Measurements from ENCODE around the gene GPR157. TPM values are rescaled to one million over a fixed set of nuclear protein-coding genes. Genes with fewer than 3 reads are reported as not detected.

Gene GPR157
- total RNA-seq, 2 donors from 2014 or later, result 6.0 to 13.5 TPM

DNA sequence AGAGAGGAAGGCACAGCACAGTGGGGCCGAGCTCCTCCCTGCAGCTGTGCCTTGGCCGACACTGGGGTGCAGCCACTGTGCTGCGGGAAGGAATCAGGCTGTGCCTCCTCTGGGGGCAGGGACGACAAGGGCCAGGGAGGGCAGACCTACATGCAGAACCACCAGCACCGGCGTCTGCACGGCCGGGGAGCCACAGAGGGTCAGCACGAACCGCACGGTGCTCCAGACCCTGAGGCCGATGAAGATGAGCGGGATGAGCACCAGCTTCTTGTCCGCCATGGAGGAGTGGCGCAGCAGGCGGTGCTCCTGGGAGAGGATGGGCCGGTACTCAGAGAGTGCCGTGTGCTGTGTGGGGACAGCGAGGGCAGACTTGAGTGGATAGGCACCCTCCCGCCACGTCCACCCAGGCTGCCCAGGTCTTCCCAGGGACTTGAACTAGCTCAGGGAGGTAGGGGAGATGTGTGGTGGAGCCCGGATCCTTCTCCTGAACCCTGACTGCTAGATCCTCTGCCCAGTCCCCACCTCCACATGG is 23.5 kb downstream of the GPR157 start:
- Histone ChIP-seq H3K27ac (no peak overlapping the region), H3K36me3 (replicated peaks in 1 of 2; ENCODE audit: insufficient read depth in 1 of 2, low read depth in 2 of 2) (peaks cover 0 to 2% of the 10 kb centered on the region in 2 donors), H3K4me1 (peaks cover 3% of the 10 kb centered on the region), H3K9me3 (no peaks in the 10 kb centered on the region), H3K27me3 (no peaks in the 10 kb centered on the region), H3K4me3 (no peak overlapping the region)
- 95% methylated on average over 16 to 21 of the region's 22 CpGs for WGBS, 2 donors
- intact Hi-C loops (cut with DNase I), result no loop called here
- TF ChIP-seq, protein P1, sequence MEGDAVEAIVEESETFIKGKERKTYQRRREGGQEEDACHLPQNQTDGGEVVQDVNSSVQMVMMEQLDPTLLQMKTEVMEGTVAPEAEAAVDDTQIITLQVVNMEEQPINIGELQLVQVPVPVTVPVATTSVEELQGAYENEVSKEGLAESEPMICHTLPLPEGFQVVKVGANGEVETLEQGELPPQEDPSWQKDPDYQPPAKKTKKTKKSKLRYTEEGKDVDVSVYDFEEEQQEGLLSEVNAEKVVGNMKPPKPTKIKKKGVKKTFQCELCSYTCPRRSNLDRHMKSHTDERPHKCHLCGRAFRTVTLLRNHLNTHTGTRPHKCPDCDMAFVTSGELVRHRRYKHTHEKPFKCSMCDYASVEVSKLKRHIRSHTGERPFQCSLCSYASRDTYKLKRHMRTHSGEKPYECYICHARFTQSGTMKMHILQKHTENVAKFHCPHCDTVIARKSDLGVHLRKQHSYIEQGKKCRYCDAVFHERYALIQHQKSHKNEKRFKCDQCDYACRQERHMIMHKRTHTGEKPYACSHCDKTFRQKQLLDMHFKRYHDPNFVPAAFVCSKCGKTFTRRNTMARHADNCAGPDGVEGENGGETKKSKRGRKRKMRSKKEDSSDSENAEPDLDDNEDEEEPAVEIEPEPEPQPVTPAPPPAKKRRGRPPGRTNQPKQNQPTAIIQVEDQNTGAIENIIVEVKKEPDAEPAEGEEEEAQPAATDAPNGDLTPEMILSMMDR (IDR thresholded peaks at IDR 0.05), result no peak
- no peak for TF ChIP-seq POLR2A (IDR thresholded peaks at IDR 0.05)
- no peak for ATAC-seq
- no peak for DNase-seq

DNA sequence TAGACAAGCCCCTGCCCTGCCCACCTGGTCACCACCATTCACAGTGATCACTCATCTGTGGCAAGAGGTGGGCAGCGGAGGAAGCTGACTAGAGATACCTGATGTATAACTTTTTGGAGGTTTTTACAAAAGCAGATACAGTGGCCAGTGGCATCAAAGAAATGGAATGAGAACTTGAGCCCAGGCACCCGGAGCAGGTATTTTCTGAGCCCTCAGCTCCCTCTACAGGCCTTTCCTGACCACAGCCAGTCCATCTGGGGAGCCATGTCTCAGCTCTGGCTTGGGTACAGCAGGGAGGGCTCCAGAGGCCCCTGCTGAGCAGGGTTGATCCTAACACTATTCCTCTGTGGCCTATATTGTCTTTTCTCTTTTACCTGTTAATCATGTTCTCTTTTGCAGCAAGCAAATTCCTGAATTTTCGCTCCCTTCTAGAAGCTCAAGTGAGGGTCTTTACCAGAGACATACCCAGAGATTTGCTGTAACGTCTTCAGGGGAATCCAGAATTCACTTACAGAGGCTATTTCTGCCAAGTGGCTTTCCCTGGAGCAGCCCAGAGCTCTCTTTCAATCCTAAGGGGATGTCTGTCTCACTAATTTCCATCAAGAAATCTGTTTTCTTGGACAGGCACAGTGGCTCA is 27.3 kb downstream of the GPR157 start:
- Histone ChIP-seq H3K27me3 (no peaks in the 10 kb centered on the region), H3K4me1 (no peaks in the 10 kb centered on the region), H3K4me3 (no peak overlapping the region), H3K27ac (no peak overlapping the region), H3K9me3 (no peaks in the 10 kb centered on the region), H3K36me3 (replicated peaks in 1 of 2; ENCODE audit: insufficient read depth in 1 of 2, low read depth in 2 of 2) (peaks cover 0 to 2% of the 10 kb centered on the region in 2 donors)
- ATAC-seq (peak; percentile 55), DNase-seq (peak in 1 of 4 donors; percentile 42)
- WGBS, 2 donors, result 48 to 53% methylated on average over 4 of the region's 4 CpGs
- TF ChIP-seq, protein P1 (IDR thresholded peaks at IDR 0.05), result peak in 6 of 7 experiments; percentile 30 to 45 (median 32)
- TF ChIP-seq POLR2A (IDR thresholded peaks at IDR 0.05), result no peak
- intact Hi-C loops (cut with DNase I), result no loop called here

DNA sequence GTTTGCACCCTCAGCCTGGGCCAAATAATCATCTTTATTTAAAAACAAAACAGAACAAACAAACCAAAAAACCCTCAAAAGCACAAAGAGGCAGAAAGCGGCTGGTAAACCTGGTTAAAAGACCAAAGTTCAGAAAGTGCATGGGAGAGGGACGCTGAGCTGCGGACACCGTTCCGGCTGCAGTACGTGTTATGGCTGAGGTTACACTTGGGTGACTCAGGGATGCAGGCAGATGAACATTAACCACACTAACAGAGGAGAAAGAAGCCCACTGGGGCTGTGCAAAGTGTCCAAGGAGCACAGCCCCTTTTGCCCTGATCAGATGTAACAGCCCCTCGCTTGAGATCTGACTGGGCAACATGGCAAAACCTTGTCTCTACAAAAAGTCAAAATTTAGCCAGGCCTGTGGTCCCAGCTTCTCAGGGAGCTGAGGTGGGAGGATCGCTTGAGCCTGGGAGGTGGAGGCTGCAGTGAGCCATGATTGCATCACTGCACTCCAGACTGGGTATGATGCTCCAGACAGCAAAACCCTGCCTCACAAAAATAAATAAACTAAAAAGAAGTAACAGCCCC is 28.3 kb downstream of the GPR157 start:
- no peak for DNase-seq
- 89 to 91% methylated on average over 7 of the region's 8 CpGs for WGBS, 2 donors
- Histone ChIP-seq H3K4me3 (no peak overlapping the region), H3K27me3 (no peaks in the 10 kb centered on the region), H3K4me1 (no peaks in the 10 kb centered on the region), H3K9me3 (no peaks in the 10 kb centered on the region), H3K36me3 (replicated peaks in 1 of 2; ENCODE audit: insufficient read depth in 1 of 2, low read depth in 2 of 2) (peaks cover 0 to 2% of the 10 kb centered on the region in 2 donors), H3K27ac (no peak overlapping the region)
- no peak for ATAC-seq
- TF ChIP-seq, protein P1 (IDR thresholded peaks at IDR 0.05), result no peak
- no peak for TF ChIP-seq POLR2A (IDR thresholded peaks at IDR 0.05)
- intact Hi-C loops (cut with DNase I), result no loop called here

DNA sequence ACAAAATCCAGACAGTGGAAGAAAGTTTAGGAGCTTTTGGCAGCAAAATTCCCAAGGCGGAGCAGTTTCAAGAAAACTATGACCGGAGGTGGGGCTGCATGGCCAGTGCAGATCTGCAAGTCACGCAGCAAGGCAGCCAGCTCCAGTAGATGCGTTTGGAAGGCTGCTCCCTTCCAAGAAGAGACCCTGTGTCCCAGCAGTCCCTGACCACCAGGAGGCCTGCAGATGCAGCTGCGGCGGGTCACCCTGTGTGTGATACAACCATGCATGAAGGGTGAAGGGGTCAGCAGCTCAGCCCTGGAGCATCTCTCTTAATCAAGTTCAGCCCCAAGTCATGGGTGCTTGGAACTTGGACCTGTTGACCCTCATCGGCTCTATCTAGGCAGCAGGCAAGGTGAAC is 29.3 kb downstream of the GPR157 start:
- Histone ChIP-seq H3K4me3 (no peak overlapping the region), H3K27ac (no peak overlapping the region), H3K36me3 (replicated peaks in 1 of 2; ENCODE audit: insufficient read depth in 1 of 2, low read depth in 2 of 2) (peaks cover 0 to 2% of the 10 kb centered on the region in 2 donors), H3K27me3 (no peaks in the 10 kb centered on the region), H3K9me3 (no peaks in the 10 kb centered on the region), H3K4me1 (no peaks in the 10 kb centered on the region)
- TF ChIP-seq POLR2A (IDR thresholded peaks at IDR 0.05), result no peak
- TF ChIP-seq, protein P1 (IDR thresholded peaks at IDR 0.05), result no peak
- DNase-seq (no peak), ATAC-seq (no peak)
- WGBS, 2 donors, result 84 to 90% methylated on average over 5 to 7 of the region's 7 CpGs
- intact Hi-C loops (cut with DNase I), result no loop called here

Measured in body of pancreas (tissue), 4 donors.